ENCODE measurements around the gene DNMT3A.

The DNMT3A gene

GRCh38 chr2:25358836-25359235, 17.1 kb upstream of the DNMT3A start:
- peaks cover 48% of the 10 kb centered on the region for H3K27me3 ChIP-seq (ENCODE audit: insufficient read depth, low read length)
- H3K36me3 ChIP-seq (ENCODE audit: insufficient read depth, low read depth, low read length) = no peaks in the 10 kb centered on the region
- H3K27ac ChIP-seq (ENCODE audit: low read length) = no peak overlapping the region
- H3K9me3 ChIP-seq (ENCODE audit: insufficient read depth, low read depth, low read length) = no peaks in the 10 kb centered on the region
- no peaks in the 10 kb centered on the region; the same call in 1 of the 2 replicates for H3K4me1 ChIP-seq (ENCODE audit: insufficient read depth, low read length)
- no peak overlapping the region for H3K9ac ChIP-seq (ENCODE audit: low read depth, low read length)
- no peak overlapping the region for H3K4me3 ChIP-seq (ENCODE audit: low read length)

GRCh38 chr2:25358249-25358815, 16.6 kb upstream of the DNMT3A start:
- peaks cover 43% of the 10 kb centered on the region for H3K27me3 ChIP-seq (ENCODE audit: insufficient read depth, low read length)
- H3K4me1 ChIP-seq (ENCODE audit: insufficient read depth, low read length) = no peaks in the 10 kb centered on the region; the same call in 1 of the 2 replicates
- H3K27ac ChIP-seq (ENCODE audit: low read length) = no peak overlapping the region
- H3K4me3 ChIP-seq (ENCODE audit: low read length) = no peak overlapping the region
- H3K9ac ChIP-seq (ENCODE audit: low read depth, low read length) = no peak overlapping the region
- H3K9me3 ChIP-seq (ENCODE audit: insufficient read depth, low read depth, low read length) = no peaks in the 10 kb centered on the region
- H3K36me3 ChIP-seq (ENCODE audit: insufficient read depth, low read depth, low read length) = no peaks in the 10 kb centered on the region

- H3K9ac ChIP-seq (ENCODE audit: low read depth, low read length) = no peak overlapping the region
- H3K9me3 ChIP-seq (ENCODE audit: insufficient read depth, low read depth, low read length) = no peaks in the 10 kb centered on the region
- H3K4me3 ChIP-seq (ENCODE audit: low read length) = no peak overlapping the region
- H3K27ac ChIP-seq (ENCODE audit: low read length) = no peak overlapping the region
- H3K27me3 ChIP-seq (ENCODE audit: insufficient read depth, low read length) = peaks cover 24% of the 10 kb centered on the region
- H3K4me1 ChIP-seq (ENCODE audit: insufficient read depth, low read length) = no peaks in the 10 kb centered on the region
- no peaks in the 10 kb centered on the region for H3K36me3 ChIP-seq (ENCODE audit: insufficient read depth, low read depth, low read length)
These were observed 14.4 kb upstream of the DNMT3A start for GRCh38 chr2:25356088-25356487.

- Histone ChIP-seq H3K9ac (ENCODE audit: low read depth, low read length) (no peak overlapping the region), H3K27ac (ENCODE audit: low read length) (no peak overlapping the region), H3K9me3 (ENCODE audit: insufficient read depth, low read depth, low read length) (no peaks in the 10 kb centered on the region), H3K27me3 (ENCODE audit: insufficient read depth, low read length) (peaks cover 16% of the 10 kb centered on the region), H3K4me1 (ENCODE audit: insufficient read depth, low read length) (no peaks in the 10 kb centered on the region), H3K4me3 (ENCODE audit: low read length) (no peak overlapping the region), H3K36me3 (ENCODE audit: insufficient read depth, low read depth, low read length) (no peaks in the 10 kb centered on the region)
These were observed 13.5 kb upstream of the DNMT3A start for GRCh38 chr2:25355270-25355669.

- Histone ChIP-seq H3K9ac (ENCODE audit: low read depth, low read length) (no peak overlapping the region), H3K4me1 (ENCODE audit: insufficient read depth, low read length) (no peaks in the 10 kb centered on the region), H3K27ac (ENCODE audit: low read length) (no peak overlapping the region), H3K27me3 (ENCODE audit: insufficient read depth, low read length) (peaks cover 7% of the 10 kb centered on the region; the same call in 1 of the 2 replicates), H3K4me3 (ENCODE audit: low read length) (no peak overlapping the region), H3K9me3 (ENCODE audit: insufficient read depth, low read depth, low read length) (no peaks in the 10 kb centered on the region), H3K36me3 (ENCODE audit: insufficient read depth, low read depth, low read length) (no peaks in the 10 kb centered on the region)
These were observed 12.4 kb upstream of the DNMT3A start for GRCh38 chr2:25354116-25354515.

GRCh38 chr2:25349397-25349796, 7.7 kb upstream of the DNMT3A start:
- Histone ChIP-seq H3K27ac (ENCODE audit: low read length) (no peak overlapping the region), H3K27me3 (ENCODE audit: insufficient read depth, low read length) (peaks cover 7% of the 10 kb centered on the region), H3K36me3 (ENCODE audit: insufficient read depth, low read depth, low read length) (no peaks in the 10 kb centered on the region), H3K9me3 (ENCODE audit: insufficient read depth, low read depth, low read length) (no peaks in the 10 kb centered on the region), H3K9ac (ENCODE audit: low read depth, low read length) (no peak overlapping the region), H3K4me3 (ENCODE audit: low read length) (no peak overlapping the region), H3K4me1 (ENCODE audit: insufficient read depth, low read length) (no peaks in the 10 kb centered on the region)

- no peaks in the 10 kb centered on the region for H3K9me3 ChIP-seq (ENCODE audit: insufficient read depth, low read depth, low read length)
- no peak overlapping the region for H3K4me3 ChIP-seq (ENCODE audit: low read length)
- H3K27me3 ChIP-seq (ENCODE audit: insufficient read depth, low read length) = peaks cover 21% of the 10 kb centered on the region
- H3K9ac ChIP-seq (ENCODE audit: low read depth, low read length) = no peak overlapping the region
- no peak overlapping the region for H3K27ac ChIP-seq (ENCODE audit: low read length)
- H3K4me1 ChIP-seq (ENCODE audit: insufficient read depth, low read length) = peaks cover under 1% of the 10 kb centered on the region; the same call in 1 of the 2 replicates
- H3K36me3 ChIP-seq (ENCODE audit: insufficient read depth, low read depth, low read length) = no peaks in the 10 kb centered on the region
These were observed 6.1 kb upstream of the DNMT3A start for GRCh38 chr2:25347846-25348245.

GRCh38 chr2:25347205-25347815, 5.6 kb upstream of the DNMT3A start:
- H3K36me3 ChIP-seq (ENCODE audit: insufficient read depth, low read depth, low read length) = no peaks in the 10 kb centered on the region
- H3K9ac ChIP-seq (ENCODE audit: low read depth, low read length) = no peak overlapping the region
- H3K9me3 ChIP-seq (ENCODE audit: insufficient read depth, low read depth, low read length) = no peaks in the 10 kb centered on the region
- peaks cover 25% of the 10 kb centered on the region for H3K27me3 ChIP-seq (ENCODE audit: insufficient read depth, low read length)
- H3K27ac ChIP-seq (ENCODE audit: low read length) = no peak overlapping the region
- no peak overlapping the region for H3K4me3 ChIP-seq (ENCODE audit: low read length)
- peaks cover 4% of the 10 kb centered on the region; the same call in 1 of the 2 replicates for H3K4me1 ChIP-seq (ENCODE audit: insufficient read depth, low read length)

- Histone ChIP-seq H3K4me3 (ENCODE audit: low read length) (no peak overlapping the region), H3K9ac (ENCODE audit: low read depth, low read length) (no peak overlapping the region), H3K9me3 (ENCODE audit: insufficient read depth, low read depth, low read length) (no peaks in the 10 kb centered on the region), H3K27me3 (ENCODE audit: insufficient read depth, low read length) (peaks cover 42% of the 10 kb centered on the region), H3K27ac (ENCODE audit: low read length) (no peak overlapping the region), H3K4me1 (ENCODE audit: insufficient read depth, low read length) (peaks cover 4% of the 10 kb centered on the region; the same call in 1 of the 2 replicates), H3K36me3 (ENCODE audit: insufficient read depth, low read depth, low read length) (no peaks in the 10 kb centered on the region)
These were observed 1.6 kb upstream of the DNMT3A start for GRCh38 chr2:25343187-25343825.

GRCh38 chr2:25342372-25343186, 854 bp upstream of the DNMT3A start:
- peak overlapping the region; percentile 69 for H3K4me3 ChIP-seq (ENCODE audit: low read length)
- no peaks in the 10 kb centered on the region for H3K9me3 ChIP-seq (ENCODE audit: insufficient read depth, low read depth, low read length)
- H3K36me3 ChIP-seq (ENCODE audit: insufficient read depth, low read depth, low read length) = no peaks in the 10 kb centered on the region
- no peak overlapping the region for H3K27ac ChIP-seq (ENCODE audit: low read length)
- H3K4me1 ChIP-seq (ENCODE audit: insufficient read depth, low read length) = peaks cover 4% of the 10 kb centered on the region; the same call in 1 of the 2 replicates
- H3K27me3 ChIP-seq (ENCODE audit: insufficient read depth, low read length) = peaks cover 41% of the 10 kb centered on the region
- no peak overlapping the region for H3K9ac ChIP-seq (ENCODE audit: low read depth, low read length)

GRCh38 chr2:25341011-25341727, 556 bp downstream of the DNMT3A start:
- no peaks in the 10 kb centered on the region for H3K36me3 ChIP-seq (ENCODE audit: insufficient read depth, low read depth, low read length)
- no peak overlapping the region for H3K4me3 ChIP-seq (ENCODE audit: low read length)
- H3K9me3 ChIP-seq (ENCODE audit: insufficient read depth, low read depth, low read length) = no peaks in the 10 kb centered on the region
- peaks cover 35% of the 10 kb centered on the region for H3K27me3 ChIP-seq (ENCODE audit: insufficient read depth, low read length)
- peaks cover 8% of the 10 kb centered on the region; the same call in 1 of the 2 replicates for H3K4me1 ChIP-seq (ENCODE audit: insufficient read depth, low read length)
- H3K9ac ChIP-seq (ENCODE audit: low read depth, low read length) = no peak overlapping the region
- H3K27ac ChIP-seq (ENCODE audit: low read length) = no peak overlapping the region

Data from iPS-20b (cell line).